WI38 (cell line): ENCODE measurements around the gene GABRP.
"Not testable (repeated sequence)": the region's sequence is repeated elsewhere in the genome, so short reads cannot be mapped to it uniquely, and the experiment has no call there.

Experiments
- H3K4me3 ChIP-seq: 2 replicates; pipeline ENCODE4 v1.5.1; 2011; ENCODE audit warnings: low read depth, mild to moderate bottlenecking, control low read depth, low read length
- TF ChIP-seq, protein P1 (sequence below): IDR thresholded peaks from 2 replicates; pipeline ENCODE4 v1.5.1; 2012; ENCODE audit warnings: low read depth, mild to moderate bottlenecking, control low read depth, low read length

GABRP gene

DNA sequence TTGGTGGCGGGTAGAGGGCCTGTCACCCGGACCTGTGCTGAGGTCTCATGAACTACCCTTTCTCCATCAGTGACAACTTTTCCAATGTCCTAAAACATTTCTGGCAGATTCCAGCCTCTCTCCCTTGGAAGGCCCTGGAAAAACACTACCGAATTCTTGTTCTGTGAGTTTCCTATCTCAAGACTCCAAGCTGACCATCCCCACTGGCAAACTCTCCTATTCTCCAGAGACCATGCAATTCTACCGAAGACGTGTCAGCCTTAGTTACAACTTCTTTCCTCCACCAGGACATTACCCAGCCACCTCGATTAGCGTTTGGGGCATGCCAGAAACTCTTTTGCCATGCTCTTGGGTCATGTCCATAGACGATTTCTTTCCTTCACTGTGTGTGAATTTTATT lies 26.8 kb upstream of the GABRP start:
- H3K4me3 ChIP-seq, result no peak overlapping the region
- TF ChIP-seq, protein P1, sequence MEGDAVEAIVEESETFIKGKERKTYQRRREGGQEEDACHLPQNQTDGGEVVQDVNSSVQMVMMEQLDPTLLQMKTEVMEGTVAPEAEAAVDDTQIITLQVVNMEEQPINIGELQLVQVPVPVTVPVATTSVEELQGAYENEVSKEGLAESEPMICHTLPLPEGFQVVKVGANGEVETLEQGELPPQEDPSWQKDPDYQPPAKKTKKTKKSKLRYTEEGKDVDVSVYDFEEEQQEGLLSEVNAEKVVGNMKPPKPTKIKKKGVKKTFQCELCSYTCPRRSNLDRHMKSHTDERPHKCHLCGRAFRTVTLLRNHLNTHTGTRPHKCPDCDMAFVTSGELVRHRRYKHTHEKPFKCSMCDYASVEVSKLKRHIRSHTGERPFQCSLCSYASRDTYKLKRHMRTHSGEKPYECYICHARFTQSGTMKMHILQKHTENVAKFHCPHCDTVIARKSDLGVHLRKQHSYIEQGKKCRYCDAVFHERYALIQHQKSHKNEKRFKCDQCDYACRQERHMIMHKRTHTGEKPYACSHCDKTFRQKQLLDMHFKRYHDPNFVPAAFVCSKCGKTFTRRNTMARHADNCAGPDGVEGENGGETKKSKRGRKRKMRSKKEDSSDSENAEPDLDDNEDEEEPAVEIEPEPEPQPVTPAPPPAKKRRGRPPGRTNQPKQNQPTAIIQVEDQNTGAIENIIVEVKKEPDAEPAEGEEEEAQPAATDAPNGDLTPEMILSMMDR, result no peak

DNA sequence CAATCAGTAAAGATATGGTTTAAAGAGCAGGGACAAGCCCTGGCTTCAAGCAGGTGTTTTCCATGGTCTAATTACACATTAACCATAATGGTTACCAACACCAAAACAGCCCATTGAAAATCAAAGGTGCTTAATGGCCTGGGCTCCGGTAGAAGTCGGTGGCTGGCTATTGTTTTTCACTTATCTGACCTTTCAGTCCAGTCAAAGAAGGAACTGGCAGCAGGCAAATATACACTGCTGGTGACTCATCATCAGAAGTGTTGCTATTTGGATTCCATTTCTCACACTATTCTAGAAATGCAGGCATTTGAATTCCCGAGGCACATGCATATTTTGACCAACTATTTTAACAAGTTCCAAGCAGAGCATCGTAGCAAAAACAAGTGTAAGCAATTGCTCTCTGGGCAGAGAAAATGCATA lies 26.3 kb upstream of the GABRP start:
- H3K4me3 ChIP-seq, result no peak overlapping the region
- TF ChIP-seq, protein P1, result no peak

DNA sequence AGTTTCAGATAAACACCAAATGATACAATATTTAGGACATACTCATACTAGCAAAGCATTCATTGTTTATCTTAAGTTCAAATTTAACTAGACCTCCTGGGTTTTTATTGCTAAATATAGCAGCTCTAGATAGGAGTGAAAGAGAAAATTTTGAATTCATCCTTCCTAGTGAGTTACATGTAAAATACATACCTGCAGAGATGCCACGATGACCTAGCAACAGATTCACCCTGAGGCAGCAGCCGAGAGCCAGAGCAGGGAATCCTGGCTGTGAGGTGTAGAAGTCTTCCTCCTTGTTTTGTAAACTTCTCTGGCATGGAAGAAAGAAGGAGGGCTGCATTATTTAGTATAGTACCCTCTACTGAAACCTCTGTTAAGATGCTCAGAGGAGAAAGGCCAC lies 25.9 kb upstream of the GABRP start:
- TF ChIP-seq, protein P1, result no peak
- H3K4me3 ChIP-seq, result no peak overlapping the region

DNA sequence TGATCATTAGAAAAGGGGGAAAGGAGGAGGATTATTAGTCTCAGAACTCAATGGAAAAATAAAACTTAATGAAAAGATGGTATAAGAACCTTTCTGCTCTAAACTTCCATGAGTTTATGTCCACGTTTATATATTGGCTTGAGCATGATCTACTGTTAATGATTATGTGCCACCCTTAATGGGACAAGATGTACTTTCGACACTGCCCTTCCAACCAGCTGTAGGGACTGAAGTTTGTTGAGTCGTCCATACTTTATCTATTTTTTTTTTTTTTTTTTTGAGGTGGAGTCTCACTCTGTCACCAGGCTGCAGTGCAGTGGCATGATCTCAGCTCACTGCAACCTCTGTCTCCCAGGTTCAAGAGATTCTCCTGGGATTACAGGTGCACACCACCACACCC lies 25.0 kb upstream of the GABRP start:
- TF ChIP-seq, protein P1, result no peak
- H3K4me3 ChIP-seq, result no peak overlapping the region

DNA sequence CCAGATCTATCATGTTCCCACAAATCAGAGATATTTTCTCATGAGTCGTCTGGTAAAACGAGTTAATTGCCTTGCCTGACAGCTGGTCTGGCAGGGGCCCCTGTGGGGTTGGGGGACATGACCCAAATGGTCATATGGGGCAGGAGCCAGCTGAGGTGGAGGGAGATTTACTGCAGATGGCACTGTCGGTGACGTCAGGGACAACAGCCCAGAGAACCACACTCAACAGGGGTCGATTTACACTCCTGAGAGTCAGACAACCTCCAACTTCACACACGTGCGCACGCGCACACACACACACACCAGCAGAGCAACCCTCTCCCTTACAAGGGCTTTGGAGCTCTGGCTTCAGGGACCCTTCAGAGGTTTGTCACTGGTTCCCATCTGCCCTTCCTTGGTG lies 23.4 kb upstream of the GABRP start:
- TF ChIP-seq, protein P1, result no peak
- H3K4me3 ChIP-seq, result no peak overlapping the region

DNA sequence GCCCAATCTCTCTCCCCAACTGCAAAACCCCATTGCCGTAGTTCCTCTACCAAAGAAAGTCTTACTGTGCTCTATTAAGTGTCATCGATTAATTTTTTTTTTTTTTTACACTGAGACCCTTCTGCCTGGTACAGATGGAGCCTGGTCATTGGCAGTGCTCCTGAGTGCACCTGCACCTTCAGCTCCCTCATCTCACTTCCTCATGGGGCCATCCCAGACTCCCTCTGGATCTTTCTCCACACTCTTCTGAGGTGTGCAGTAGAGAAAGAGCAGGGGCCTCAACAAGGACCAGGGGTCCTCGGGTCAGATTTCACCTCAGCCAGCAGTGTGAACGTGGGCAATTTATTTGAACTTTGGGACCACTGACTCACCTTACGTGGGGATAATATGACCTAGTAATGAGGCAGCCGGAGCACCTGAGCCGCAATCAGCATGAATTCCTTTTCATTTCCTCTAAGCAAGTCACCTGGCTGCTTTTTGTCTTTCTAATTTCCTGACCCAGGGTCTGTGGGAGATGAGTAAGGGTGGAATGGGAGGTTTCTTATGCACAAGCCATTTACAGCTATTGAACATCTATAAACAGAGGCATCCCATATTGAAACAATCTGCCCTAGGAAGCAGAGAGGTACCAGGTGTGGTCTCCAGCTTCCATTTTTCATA lies 22.3 kb upstream of the GABRP start:
- H3K4me3 ChIP-seq, result no peak overlapping the region
- TF ChIP-seq, protein P1, result no peak

DNA sequence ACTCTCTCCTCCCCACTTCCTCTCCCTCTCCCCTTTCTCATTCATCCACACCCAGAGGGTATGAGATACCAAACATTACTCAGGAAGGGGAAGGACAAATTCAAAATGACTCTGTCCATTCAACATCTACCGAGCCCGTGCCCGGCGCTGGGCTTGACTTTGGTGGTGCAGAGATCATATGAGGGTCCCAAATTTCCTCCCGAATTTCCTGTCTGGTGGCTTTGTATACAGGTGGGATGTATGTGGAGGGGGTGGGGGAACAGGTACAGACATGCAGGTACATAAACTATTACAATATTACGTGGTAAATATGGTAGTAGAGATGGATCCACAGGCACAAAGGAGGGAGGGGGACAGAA lies 21.8 kb upstream of the GABRP start:
- TF ChIP-seq, protein P1, result no peak
- H3K4me3 ChIP-seq, result no peak overlapping the region

DNA sequence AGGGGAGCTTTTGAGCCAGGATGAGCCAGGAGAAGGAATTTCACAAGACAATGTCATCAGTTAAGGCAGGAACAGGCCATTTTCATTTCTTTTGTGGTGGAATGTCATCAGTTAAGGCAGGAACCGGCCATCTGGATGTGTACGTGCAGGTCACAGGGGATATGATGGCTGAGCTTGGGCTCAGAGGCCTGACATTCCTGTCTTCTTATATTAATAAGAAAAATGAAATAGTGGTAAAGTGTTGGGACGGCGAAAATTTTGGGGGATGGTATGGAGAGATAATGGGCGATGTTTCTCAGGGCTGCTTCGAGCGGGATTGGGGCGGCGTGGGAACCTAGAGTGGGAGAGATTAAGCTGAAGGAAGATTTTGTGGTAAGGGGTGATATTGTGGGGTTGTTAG lies 21.2 kb upstream of the GABRP start:
- not testable (repeated sequence) for H3K4me3 ChIP-seq

DNA sequence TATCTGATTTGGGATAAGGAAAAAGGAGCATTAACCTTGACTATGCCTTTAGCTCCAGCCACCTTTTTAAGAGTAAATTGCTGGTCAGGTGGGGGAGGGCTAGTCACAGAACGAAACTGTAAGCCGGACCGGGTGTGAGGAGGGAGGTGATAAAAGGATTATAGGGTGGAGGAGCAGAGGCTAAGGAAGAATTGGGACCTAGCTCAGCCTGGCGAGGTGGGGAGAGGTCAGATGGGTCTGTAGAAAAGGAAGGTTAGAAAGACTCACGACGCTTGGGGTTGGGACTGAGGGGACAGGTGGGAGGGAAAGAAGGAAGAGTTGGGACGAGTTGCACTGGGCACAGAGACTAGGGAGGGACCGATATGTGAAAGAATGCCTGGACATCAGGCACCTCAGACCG lies 17.7 kb upstream of the GABRP start:
- not testable (repeated sequence) for H3K4me3 ChIP-seq
